ENCODE data around the gene SGTA.

Gene SGTA

DNA sequence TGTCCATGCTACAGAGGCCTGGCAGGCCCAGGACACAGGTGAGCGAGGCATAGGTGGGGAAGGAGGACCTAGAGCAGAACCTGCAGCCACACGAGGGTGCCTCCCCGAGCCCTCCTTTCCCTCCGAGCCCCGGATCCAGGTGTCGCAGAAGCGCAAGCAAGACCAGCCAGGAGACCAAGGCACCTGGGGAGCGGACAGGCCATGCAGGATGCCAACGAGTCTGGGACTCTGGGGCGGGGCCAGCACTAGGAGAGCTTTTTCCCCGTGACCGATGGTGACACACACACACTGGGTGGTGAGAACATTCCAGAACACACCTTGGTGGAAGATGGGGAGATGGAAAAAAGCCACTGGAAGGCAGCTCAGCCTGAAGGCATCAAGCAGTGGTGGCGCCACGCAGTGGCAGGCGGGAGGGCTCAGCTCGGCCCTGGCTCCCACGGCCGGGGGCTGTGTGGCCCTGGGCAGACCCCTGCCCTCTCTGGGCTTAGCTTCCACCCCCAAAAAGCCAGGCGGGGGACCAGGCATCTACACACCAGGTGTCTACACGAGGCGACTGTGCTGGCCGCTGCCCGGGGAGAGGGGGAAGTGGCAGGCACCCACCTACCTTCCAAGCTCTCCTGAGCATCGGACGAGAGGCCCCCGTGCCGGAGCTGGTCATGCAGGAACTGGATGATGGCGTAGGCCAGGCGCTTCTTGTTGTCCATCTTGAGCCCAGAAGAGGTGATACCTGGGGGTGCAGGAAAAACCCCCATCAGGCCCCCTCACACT lies 14.5 kb downstream of the SGTA start:
- no peak for FAIRE-seq

DNA sequence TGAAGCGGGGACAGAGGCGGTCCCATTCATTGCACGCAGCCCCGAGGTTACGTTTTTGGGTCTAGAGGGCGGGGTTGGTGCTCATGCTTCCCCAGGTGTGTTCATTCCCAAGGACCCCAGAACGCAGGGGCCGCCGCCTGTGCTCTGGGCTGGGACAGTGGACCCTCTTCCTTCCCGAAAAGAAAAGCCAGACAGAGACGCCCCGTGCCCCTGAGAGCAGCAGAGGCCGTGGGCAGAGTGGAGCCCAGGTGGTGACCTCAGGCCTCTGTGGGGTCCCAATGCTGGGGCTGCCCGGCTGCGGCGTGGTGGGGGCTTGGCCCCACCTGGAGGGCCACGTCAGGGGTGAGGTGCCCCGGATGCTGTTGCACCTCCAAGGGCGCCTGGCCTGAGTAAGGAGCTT lies 15.4 kb downstream of the SGTA start:
- FAIRE-seq = no peak

DNA sequence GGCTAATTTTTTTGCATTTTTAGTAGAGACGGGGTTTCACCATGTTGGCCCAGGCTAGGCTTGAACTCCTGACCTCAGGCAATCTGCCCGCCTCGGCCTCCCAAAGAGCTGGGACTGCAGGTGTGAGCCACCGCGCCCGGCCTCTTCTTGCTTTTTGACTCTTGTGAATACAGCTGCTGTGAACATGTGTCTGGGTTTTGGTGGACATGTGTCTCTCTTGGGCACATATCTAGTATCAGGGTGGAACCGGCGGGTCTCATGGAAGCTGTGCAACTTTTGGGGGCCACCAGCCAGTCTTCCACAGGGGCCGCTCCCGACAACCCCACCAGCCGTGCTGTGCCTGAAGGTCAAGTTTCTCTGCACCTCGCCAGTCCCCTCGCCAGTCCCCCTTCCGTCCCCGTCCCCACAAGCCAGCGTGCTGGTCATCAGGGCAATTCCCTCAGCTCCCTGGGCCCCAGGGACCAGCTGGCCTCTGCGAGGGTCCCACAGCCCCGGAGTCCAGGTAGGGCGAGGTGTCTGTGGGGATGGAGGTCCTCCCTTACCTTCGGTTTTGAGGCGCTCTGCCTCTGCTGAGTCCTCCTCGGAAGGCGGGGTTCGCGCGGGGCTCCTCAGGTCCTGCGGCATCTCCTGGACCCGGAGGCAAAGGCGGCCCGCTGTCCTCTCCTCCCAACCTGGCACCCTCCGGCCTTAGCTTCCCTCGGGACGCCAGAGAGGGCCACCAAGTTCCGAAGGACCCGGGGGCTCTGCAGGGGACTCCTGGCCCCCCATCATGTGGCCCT lies 16.3 kb downstream of the SGTA start:
- FAIRE-seq = no peak

DNA sequence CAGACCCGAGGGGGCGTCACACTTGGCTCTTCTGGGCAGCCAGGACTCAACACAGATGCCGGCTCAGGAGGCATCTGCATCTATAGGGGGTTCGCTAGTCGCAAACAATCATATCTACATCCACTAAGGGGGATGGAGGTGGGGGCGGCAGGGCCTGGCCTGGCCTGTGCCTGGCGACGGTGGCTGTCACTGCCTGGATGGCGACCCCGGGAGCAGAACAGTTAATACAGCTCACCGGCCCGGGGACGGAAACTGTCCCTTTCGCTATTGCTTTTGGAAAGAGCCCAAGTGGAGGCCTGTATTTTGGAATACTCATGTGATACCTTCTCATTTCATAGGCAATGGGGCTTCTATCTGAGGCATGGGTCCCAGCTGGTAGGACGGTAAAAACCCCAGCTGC lies 17.7 kb downstream of the SGTA start:
- no peak for FAIRE-seq

DNA sequence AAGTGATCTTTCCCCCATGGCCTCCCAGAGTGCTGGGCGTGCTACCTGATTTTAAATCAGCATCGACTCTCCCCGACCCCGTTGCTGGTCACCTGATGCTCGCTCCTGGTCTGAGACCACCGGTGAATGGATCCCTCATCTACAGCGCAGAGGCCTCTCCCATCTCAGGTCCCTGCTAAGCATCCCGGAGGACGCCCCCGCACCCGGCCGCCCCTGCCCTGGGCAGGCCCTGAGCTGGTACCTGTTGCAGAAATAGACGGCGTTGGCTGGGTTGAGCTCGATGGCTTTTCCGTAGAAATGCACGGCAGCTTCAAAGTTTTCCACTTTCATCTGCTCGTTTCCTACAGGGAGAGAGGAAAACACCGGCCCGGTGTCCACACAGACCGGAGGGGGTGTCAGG lies 18.1 kb downstream of the SGTA start:
- FAIRE-seq = no peak

DNA sequence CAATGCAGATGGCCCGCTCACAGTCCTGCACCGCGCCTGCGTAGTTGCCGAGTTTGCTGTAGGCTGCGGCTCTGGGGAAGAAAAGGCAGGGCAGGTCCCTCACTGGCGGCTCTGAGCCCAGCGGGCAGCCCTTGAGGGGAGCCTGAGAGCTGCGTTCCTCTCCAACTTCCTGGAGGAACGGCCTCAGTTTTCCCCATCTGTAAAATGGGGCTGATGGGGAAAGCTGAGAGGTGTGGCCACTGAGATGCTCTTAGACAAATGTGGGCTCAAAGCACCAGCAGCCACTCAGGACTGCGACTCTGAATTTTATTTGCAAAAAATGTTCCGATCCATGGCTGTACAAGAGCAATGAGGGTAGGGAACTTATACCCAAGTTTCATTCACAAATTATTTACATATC lies 19.4 kb downstream of the SGTA start:
- FAIRE-seq = no peak

DNA sequence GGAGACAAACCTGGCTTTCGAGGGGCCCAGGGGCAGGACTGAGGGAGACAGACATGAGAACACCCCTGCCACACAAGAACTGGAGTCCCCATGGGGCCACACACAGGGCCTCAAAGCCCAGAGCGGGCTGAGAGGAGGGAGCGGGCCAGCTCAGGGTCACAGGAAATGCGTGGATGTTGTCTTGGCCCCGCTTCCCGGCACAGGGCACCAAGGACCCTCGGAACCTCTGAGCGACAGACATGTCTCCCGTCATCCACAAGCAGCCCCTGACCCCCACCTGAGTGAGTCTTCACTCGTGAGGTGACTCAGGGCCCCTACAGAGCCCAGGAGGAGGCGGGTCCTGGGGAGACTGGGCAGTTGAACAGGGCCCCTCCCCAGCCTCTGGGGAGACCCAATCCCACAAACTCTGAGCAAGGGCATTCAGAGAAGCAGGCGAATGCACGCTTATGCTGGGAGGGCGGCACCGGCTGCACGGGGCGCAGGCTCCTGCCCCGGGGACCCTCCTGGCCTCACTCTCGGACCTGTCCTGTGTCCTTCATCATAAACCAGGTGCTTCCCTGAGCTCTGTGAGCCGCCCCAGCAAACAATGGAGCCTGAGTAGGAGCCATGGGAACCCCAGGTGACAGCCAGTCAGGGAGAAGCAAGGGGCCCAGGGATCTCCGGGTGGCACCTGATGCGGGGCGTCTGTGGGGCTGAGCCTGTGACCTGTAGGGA lies 20.1 kb downstream of the SGTA start:
- FAIRE-seq = no peak

DNA sequence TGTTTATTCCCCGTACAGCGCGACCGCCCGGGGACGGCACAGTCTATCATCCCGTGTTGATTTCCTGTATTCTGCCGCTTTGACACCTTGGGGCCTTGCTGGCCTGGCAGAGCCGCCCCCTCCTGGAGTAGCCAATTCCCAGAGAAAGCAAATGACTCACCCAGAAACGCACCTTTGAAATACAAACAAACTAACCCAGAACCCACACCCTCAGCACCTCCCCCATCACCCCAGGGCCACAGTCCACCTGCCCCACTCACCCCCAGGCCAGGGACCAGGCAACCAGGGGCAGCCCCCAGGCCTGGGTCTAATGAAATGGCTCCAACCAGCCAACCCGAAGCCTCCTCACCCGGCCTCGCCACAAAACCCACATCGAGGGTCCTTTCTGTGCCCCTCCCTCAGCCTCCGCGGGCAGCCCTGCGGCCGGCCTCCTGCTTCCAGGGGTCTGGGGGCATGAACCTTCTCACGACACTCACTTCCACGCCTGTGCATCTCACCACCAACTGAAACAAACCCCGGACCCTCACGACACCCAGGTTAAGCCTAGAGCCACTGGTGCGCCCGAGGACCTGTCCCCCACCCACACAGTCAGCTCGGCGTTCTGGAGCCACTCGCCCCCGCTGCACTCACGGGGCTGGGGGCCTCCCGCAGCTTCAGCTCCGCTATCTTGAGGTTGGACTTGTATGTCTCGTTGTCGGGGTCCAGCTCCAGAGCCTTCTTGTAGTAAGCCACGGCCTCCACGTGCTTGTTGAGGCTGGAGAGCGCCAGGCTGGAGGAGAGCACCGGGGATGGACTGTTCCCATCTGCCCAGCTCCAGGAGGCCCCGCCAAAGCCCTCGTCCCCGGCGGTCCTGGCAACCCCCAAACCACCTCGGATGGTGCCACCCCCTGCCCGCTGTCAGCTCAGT lies 20.9 kb downstream of the SGTA start:
- no peak for FAIRE-seq

DNA sequence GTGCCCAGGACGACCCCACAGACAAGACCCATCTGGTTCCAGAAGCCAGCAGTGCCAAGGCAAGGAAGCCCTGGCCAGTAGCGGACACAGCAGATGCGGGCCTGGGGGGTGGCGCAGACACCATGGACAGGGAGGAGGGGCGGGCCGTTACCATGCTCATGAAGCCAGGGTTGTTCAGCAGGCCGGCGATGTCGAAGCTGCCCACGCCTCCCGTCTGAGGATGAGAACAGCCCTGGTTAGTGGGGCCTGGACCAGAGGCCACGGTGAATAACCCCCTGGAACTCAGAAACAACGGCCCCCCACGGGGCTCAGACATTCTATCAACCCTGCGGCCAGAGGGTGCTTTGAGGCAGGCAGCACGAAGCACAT lies 21.8 kb downstream of the SGTA start:
- no peak for FAIRE-seq

DNA sequence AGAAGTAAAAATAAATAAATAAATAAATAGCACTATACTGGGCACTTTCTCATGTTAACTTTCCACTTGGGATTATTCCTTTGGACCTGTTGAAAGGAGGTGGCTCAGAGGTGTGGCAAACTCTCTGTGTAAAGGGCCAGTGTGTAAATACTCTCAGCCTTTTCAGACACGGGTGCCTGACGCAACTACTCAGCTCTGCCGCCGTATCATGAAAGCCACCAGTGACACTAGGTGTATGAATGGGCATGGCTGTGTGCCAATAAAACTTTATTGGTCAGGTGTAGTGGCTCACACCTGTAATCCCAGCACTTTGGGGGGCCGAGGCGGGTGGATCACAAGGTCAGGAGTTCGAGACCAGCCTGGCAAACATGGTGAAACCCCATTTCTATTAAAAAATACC lies 23.1 kb downstream of the SGTA start:
- no peak for FAIRE-seq

DNA sequence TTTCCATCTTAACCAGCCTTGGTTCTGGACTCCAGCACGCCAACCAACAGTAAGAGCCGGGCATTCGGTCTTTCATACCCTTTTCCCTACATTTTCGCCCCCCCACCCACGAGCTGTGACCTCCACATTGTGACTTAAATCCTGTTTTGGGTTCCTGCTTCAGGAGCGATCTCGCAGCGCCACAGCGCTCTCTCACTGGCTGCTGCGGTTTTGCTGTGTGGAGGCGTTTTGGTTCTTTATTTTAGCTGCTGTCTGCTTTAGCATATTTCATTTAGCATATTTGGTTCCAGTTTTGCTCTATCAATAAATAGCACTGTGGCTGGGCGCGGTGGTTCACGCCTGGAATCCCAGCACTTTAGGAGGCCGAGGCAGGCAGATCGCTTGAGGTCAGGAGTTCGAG lies 23.7 kb downstream of the SGTA start:
- no peak for FAIRE-seq

DNA sequence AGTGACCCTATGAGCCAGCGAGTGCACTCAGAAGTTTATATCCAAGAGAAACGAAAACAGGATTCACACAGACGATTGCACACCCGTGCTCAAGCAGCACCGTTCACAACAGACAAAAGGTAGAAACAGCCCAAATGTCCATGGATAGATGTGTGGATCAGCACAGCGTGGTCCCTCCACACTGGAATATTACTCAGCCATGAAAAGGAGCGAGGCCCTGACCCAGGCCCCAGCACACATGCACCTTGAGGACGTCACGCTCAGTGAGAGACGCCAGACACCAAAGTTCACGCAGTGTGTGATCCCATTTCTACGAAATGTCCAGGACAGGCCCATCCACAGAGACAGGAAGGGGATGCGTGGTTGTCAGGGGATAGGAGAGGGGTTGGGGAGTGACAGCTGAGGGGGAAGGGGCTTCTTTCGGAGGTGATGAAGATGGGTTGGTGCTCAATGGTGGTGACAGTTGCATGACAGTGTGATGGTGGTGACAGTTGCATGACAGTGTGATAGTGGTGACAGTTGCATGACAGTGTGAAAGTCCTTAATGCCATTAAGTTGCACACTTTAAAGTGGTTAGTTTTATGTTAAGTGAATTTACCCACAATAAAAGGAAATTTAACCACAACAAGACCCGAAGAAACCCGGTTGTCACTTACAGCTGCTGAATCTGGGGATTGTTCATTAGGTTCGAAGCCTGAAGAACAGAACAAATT lies 24.3 kb downstream of the SGTA start:
- FAIRE-seq = no peak

DNA sequence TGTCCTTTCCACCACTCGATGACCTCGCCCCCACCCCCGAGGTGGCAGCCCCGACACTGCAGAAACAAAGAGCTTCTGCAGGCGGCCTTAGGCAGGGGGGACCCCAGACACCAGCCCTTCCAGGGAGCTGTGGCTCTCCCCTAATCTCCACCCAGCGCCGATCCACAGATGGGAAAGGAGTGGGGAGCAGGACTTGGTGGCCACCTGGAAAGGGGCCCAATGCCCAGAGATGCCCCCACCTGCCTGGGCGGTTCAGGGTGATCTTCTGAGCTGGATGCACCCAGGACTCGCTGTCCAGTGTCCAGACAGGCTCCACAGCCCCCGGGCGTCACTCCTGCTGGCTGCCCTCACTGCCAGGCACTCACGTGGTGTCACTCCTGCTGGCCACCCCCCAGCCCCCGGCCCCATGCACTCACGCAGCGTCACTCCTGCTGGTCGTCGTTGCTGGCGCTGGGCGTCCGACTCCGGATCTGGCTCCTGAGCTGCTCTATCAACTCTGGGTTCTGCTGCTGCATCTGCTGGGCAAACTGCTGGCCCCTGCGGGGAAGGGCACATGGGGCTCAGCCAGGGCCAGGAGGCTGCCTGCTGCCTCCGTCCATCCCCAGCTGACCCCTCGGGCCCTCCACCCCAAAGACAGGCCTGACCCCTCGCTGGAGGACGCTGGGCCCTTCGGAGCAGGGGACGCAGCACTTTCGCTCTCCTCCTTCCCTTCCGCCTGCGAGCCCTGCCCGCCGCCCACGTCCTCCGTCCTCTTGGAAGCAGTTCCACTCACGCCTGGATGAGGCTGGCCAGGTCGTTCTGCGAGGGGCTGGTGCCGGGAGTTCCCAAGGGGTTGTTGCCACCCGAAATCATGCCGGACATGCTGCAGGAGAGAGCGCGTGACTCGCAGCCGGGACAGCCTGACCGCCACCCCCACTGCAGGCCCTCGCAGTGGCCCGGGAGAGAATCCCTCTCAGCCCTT lies 25.9 kb downstream of the SGTA start:
- FAIRE-seq = no peak

DNA sequence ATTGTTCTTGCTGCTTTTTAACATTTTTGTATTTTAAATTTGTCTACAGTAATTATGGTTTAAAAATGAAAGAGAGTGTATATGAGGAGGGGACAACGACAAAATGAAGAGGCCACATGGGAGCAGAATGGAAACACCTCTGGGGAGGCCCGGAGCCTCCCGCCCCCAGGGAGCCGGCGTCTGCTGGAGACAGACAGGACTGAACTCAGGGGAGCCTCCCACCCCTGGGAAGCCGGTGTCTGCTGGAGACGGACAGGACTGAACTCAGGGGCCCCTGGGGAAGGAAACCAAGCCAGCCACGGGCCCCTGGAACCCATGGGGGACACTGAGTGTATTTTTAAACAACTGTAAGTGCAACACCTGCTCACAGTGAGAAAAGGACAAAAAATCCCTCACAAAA lies 26.6 kb downstream of the SGTA start:
- FAIRE-seq = no peak

DNA sequence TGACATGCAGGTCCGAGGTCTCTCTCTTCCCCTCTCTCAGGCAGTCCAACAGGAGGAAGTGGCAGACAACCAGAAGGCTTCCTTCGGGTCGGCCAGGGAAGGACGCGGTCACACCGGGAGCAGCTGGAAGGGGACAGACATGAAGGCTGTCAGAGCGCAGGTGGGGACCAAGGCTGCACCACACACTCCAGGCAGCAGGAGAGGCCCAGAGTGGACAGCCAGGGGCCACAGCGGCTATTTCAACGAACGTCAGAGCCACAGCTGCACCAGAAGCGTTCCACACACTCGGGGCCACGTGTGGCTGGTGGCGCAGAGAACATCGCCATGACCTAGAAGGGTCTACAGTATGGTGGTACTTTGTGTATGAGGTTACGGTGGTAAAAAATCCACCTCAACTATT lies 27.3 kb downstream of the SGTA start:
- no peak for FAIRE-seq

DNA sequence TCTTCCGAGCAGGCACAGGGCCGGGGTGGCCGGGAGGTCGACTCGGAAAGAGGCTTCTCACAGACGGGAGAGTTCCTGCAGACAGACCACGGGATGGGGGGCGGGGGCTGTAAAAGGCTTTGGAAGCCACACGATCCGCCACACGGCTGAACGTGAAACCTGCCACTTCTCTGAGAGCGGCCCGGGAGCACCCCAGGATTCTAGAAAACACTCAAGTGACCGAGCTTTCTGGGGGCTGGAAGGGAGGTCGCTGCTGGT lies 27.7 kb downstream of the SGTA start:
- no peak for FAIRE-seq

DNA sequence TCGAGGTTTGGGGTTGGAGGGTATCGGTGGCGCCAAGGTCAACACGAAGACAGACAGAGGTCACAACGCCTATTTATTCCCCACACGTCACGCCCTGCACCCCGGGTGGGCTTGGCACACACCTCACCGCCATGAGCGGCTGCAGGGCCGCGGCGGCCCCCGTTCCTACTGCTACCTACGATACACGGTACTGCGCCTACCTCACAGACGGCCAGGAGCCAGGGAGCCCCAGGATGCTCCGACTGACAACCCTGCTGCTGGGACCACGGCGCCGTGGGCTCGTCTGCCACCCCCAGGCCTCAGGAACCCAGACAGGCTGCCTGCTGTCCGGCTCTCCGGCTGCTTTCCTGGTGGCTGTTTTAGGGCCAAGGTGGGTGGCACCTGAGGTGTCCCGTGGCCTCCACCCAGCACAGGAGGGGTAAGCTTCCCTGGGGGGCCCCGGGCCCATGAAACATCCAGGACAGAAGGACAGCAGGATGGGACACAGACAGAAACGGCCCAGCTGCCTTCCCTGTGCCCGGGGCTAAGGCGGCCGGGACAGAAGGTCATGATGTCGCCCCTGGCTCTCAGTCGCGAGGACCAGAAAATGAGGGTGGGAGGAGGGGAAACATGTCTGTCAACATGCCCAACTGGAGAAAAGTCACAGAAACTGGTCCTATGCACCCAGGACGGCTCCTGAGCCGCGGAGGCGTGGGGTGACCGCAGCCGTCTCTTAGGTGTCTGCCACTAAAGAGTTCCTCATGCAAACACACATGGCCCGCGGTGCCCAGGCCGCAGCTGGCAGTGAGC lies 28.2 kb downstream of the SGTA start:
- no peak for FAIRE-seq

DNA sequence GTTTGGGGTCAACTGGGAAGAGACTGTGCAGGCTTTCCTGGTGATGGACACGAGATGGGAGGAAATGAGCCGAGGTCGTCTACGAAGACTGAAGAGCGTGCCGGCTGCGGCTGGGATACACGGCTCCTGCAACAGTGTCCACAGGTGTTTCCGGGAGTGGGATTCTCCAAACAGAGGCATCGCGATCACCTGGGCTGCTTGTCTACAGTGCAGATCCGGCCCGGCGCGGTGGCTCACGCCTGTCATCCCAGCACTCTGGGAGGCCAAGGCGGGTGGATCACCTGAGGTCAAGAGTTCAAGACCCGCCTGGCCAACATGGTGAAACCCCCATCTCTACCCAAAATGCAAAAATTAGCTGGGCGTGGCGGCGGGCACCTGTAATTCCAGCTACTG lies 31.6 kb downstream of the SGTA start:
- no peak for FAIRE-seq

DNA sequence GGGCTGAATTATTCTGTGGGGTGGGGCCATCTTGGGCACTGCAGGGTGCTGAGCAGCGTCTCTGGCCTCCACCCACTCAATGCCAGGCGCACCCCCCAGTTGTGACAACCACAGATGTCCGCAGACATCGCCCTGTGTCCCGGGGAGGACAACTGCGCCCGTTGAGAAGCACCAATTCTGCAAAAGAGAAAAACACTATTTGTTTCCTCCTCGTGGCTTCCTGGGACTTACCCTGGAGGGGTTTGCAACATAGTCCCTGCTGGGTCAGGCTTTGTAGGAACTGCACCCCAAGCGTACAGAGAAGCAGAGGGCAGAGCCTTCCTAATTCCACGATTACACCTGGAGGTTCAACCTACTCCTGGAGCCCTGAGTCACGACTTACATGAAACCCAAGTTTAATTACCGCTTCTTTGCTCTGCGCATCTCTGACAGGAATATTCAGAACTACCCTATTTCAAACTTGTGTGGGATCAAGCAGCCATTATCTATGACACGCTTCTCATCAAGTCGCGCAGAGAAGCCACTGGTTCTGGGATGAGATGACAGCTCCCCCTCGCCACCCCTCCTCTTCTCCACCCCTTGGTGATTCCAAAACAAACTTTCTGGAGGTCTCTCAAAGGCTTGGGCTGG lies 32.1 kb downstream of the SGTA start:
- FAIRE-seq = no peak

DNA sequence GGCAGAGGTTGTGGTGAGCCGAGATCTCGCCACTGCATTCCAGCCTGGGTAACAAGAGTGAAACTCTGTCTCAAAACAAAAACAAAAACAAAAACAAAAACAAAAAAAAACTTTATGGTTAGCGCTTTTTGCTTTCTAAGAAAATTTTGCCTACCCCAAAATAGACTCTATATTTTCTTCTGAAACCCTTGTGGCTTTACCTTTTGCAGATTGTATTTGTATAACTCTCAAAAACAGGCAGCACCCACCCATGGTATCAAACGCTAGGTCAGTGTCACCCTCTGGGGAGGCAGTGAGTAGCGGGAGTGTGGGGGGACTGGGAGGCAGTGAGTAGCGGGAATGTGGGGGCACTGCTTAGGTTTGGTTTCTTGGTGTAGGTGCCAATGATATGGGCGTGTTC lies 35.7 kb downstream of the SGTA start:
- no peak for FAIRE-seq

All from TTC549 (cell line).